HUES64 (cell line): ENCODE measurements around the gene BOC.

Experiments
- H3K27ac ChIP-seq: 2 replicates; pipeline ENCODE4 v1.7.0; 2013; ENCODE audit warnings: low read depth, low read length, inconsistent platforms
- H3K27me3 ChIP-seq: 2 replicates; pipeline ENCODE4 v1.6.1; 2013; ENCODE audit warnings: mild to moderate bottlenecking, low read length; ENCODE audit not compliant: insufficient read depth
- H3K36me3 ChIP-seq: 2 replicates; pipeline ENCODE4 v1.6.1; 2013; ENCODE audit warnings: mild to moderate bottlenecking, low read length; ENCODE audit not compliant: insufficient read depth
- H3K4me1 ChIP-seq: 2 replicates; pipeline ENCODE4 v1.6.1; 2013; ENCODE audit warnings: mild to moderate bottlenecking, low read length, moderate library complexity; ENCODE audit not compliant: insufficient read depth
- H3K4me3 ChIP-seq: 2 replicates; pipeline ENCODE4 v1.5.1; 2013; ENCODE audit warnings: mild to moderate bottlenecking, low read length, moderate library complexity
- H3K9ac ChIP-seq: 2 replicates; pipeline ENCODE4 v1.6.1; 2013; ENCODE audit warnings: mild to moderate bottlenecking, low read depth, low read length
- H3K9me3 ChIP-seq: 2 replicates; pipeline ENCODE4 v1.6.1; 2013; ENCODE audit warnings: low read depth, low read length; ENCODE audit not compliant: insufficient read depth
- WGBS: fragments of 150-250, 120-280 bp; methylation state at CpG from one replicate; pipeline ENCODE4 v1.1.7; 2013; ENCODE audit warnings: missing lambda C conversion rate; 5-methylcytosine and 5-hydroxymethylcytosine counted together

The BOC gene

GRCh38 chr3:113277941-113278598 is 66.7 kb downstream of the BOC start:
- peaks cover 21% of the 10 kb centered on the region; the same call in 1 of the 2 replicates for H3K36me3 ChIP-seq
- no peak overlapping the region for H3K9ac ChIP-seq
- peaks cover 8% of the 10 kb centered on the region; the same call in 1 of the 2 replicates for H3K4me1 ChIP-seq
- no peaks in the 10 kb centered on the region for H3K27me3 ChIP-seq
- WGBS: 85% methylated on average over 17 of the region's 17 CpGs
- H3K27ac ChIP-seq: no peak overlapping the region
- no peaks in the 10 kb centered on the region for H3K9me3 ChIP-seq
- no peak overlapping the region for H3K4me3 ChIP-seq

- peaks cover 8% of the 10 kb centered on the region; the same call in 1 of the 2 replicates for H3K4me1 ChIP-seq
- no peaks in the 10 kb centered on the region for H3K27me3 ChIP-seq
- H3K9ac ChIP-seq: no peak overlapping the region
- H3K9me3 ChIP-seq: no peaks in the 10 kb centered on the region
- WGBS: 91% methylated on average over 11 of the region's 11 CpGs
- peaks cover 22% of the 10 kb centered on the region; the same call in 1 of the 2 replicates for H3K36me3 ChIP-seq
- no peak overlapping the region for H3K4me3 ChIP-seq
- no peak overlapping the region for H3K27ac ChIP-seq
Observed at GRCh38 chr3:113278599-113278955, 67.2 kb downstream of the BOC start.

DNA sequence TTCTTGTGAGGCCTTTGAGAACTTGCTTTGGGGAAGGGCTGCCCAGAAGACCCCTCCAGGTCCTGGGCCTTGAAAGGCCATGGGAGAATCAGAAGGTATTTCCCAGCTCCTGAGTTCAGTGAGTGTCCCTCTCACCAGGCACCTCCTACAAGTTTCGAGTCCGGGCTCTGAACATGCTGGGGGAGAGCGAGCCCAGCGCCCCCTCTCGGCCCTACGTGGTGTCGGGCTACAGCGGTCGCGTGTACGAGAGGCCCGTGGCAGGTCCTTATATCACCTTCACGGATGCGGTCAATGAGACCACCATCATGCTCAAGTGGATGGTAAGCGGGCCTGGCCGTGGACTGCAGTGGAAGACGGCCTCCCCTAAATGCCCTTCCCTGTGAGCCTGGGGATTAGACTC is 68.3 kb downstream of the BOC start:
- H3K9me3 ChIP-seq: no peaks in the 10 kb centered on the region
- H3K9ac ChIP-seq: no peak overlapping the region; the same call in 1 of the 2 replicates
- no peak overlapping the region for H3K27ac ChIP-seq
- WGBS: 92% methylated on average over 17 of the region's 17 CpGs
- H3K4me3 ChIP-seq: no peak overlapping the region
- H3K27me3 ChIP-seq: no peaks in the 10 kb centered on the region
- peaks cover 8% of the 10 kb centered on the region; the same call in 1 of the 2 replicates for H3K4me1 ChIP-seq
- H3K36me3 ChIP-seq: peaks cover 23% of the 10 kb centered on the region; the same call in 1 of the 2 replicates

GRCh38 chr3:113283306-113283705 is 71.9 kb downstream of the BOC start:
- no peak overlapping the region for H3K9ac ChIP-seq
- WGBS: 96% methylated on average over 12 of the region's 12 CpGs

GRCh38 chr3:113284453-113285050 is 73.2 kb downstream of the BOC start:
- Histone ChIP-seq H3K9ac (no peak overlapping the region), H3K27me3 (no peaks in the 10 kb centered on the region), H3K4me1 (peaks cover 4% of the 10 kb centered on the region; the same call in 1 of the 2 replicates), H3K27ac (no peak overlapping the region), H3K36me3 (peaks cover 20% of the 10 kb centered on the region; the same call in 1 of the 2 replicates), H3K9me3 (no peaks in the 10 kb centered on the region), H3K4me3 (no peak overlapping the region)
- 94% methylated on average over 12 of the region's 12 CpGs for WGBS

More at GRCh38 chr3:113283306-113283705, 71.9 kb downstream of the BOC start:
- Histone ChIP-seq H3K4me1 (peaks cover 4% of the 10 kb centered on the region; the same call in 1 of the 2 replicates), H3K4me3 (no peak overlapping the region), H3K36me3 (peaks cover 25% of the 10 kb centered on the region; the same call in 1 of the 2 replicates), H3K27ac (no peak overlapping the region), H3K9me3 (no peaks in the 10 kb centered on the region), H3K27me3 (no peaks in the 10 kb centered on the region)

DNA sequence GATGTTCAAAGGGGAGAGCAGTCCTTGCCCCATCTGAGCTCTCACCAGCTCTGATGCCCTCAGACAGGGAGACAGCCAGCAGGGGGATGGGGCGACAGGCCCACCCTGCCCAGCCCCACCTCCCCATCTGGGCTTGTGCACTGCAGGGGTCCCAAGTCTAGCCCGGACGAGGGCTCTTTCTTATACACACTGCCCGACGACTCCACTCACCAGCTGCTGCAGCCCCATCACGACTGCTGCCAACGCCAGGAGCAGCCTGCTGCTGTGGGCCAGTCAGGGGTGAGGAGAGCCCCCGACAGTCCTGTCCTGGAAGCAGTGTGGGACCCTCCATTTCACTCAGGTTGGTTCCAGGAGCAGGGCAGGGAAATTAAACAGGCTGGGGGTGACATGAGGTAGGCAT is 73.9 kb downstream of the BOC start:
- Histone ChIP-seq H3K9ac (no peak overlapping the region), H3K4me3 (no peak overlapping the region), H3K27ac (no peak overlapping the region), H3K27me3 (no peaks in the 10 kb centered on the region), H3K9me3 (no peaks in the 10 kb centered on the region), H3K36me3 (peaks cover 17% of the 10 kb centered on the region; the same call in 1 of the 2 replicates), H3K4me1 (peaks cover 4% of the 10 kb centered on the region; the same call in 1 of the 2 replicates)
- WGBS: 87% methylated on average over 8 of the region's 8 CpGs

DNA sequence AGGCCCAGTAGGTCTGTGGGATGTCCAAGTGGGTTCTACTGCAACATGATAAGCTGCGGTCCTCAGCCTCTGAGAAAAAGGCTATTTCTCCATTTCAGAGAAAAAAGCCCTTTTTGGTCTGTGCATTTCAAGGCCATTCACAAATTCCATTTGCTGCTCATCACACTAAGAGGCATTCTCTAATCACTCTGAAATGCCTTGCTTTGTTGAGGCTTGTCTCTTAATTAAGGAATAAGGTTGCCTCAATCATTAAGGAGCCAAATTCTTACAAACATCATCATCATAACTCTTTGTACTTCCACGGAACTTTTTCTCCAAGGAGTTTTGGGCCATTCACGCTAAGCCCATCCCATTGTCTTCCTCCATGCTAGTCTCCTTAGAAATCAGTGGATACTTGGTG is 74.4 kb downstream of the BOC start:
- Histone ChIP-seq H3K9ac (no peak overlapping the region), H3K4me3 (no peak overlapping the region), H3K27me3 (no peaks in the 10 kb centered on the region), H3K36me3 (peaks cover 13% of the 10 kb centered on the region; the same call in 1 of the 2 replicates), H3K4me1 (peaks cover 4% of the 10 kb centered on the region; the same call in 1 of the 2 replicates), H3K9me3 (no peaks in the 10 kb centered on the region), H3K27ac (no peak overlapping the region)
- 94% methylated on average over 3 of the region's 3 CpGs for WGBS

GRCh38 chr3:113286524-113286923 is 75.2 kb downstream of the BOC start:
- H3K36me3 ChIP-seq: peaks cover 8% of the 10 kb centered on the region; the same call in 1 of the 2 replicates
- no peak overlapping the region for H3K9ac ChIP-seq
- 91% methylated on average over 4 of the region's 6 CpGs for WGBS
- peaks cover 7% of the 10 kb centered on the region; the same call in 1 of the 2 replicates for H3K4me1 ChIP-seq
- no peak overlapping the region for H3K27ac ChIP-seq
- H3K27me3 ChIP-seq: no peaks in the 10 kb centered on the region
- H3K4me3 ChIP-seq: no peak overlapping the region
- no peaks in the 10 kb centered on the region for H3K9me3 ChIP-seq

GRCh38 chr3:113287111-113287802 is 75.9 kb downstream of the BOC start:
- Histone ChIP-seq H3K9me3 (no peaks in the 10 kb centered on the region), H3K4me3 (no peak overlapping the region), H3K4me1 (peaks cover 8% of the 10 kb centered on the region; the same call in 1 of the 2 replicates), H3K27ac (no peak overlapping the region), H3K36me3 (peaks cover 8% of the 10 kb centered on the region; the same call in 1 of the 2 replicates), H3K9ac (no peak overlapping the region), H3K27me3 (no peaks in the 10 kb centered on the region)
- WGBS: 89% methylated on average over 10 of the region's 10 CpGs

- Histone ChIP-seq H3K4me1 (peaks cover 8% of the 10 kb centered on the region; the same call in 1 of the 2 replicates), H3K27ac (no peak overlapping the region), H3K36me3 (peaks cover 7% of the 10 kb centered on the region; the same call in 1 of the 2 replicates), H3K4me3 (no peak overlapping the region), H3K9ac (no peak overlapping the region), H3K9me3 (no peaks in the 10 kb centered on the region), H3K27me3 (no peaks in the 10 kb centered on the region)
- WGBS: 68% methylated on average over 5 of the region's 5 CpGs
Observed at GRCh38 chr3:113287803-113288648, 76.7 kb downstream of the BOC start.
